SK-N-SH (cell line): ENCODE data around the gene SFXN3.

Experiments used
- CTCF ChIP-seq: fragments of 200-600 bp; sonication (generic); IDR thresholded peaks from 2 replicates; pipeline ENCODE4 v1.6.1; 2017; ENCODE audit warnings: antibody characterized with exemption, mild to moderate bottlenecking, moderate library complexity
- ELF1 ChIP-seq: IDR thresholded peaks from 2 replicates; pipeline ENCODE4 v1.4.0; 2012
- EP300 ChIP-seq, 2 experiments: IDR thresholded peaks; 2 replicates each; pipeline versions ENCODE4 v1.4.0 to v1.6.1; 2012; ENCODE audit warnings: borderline replicate concordance in 1 of 2, low read depth in 1 of 2, low read length in 1 of 2
- GATA2 ChIP-seq: sonication (generic); formaldehyde crosslinking; IDR thresholded peaks from 2 replicates; pipeline ENCODE4 v1.5.0; 2020; ENCODE audit warnings: mild to moderate bottlenecking, missing genetic modification reagents
- IRF3 ChIP-seq: fragments of 150-350 bp; IDR thresholded peaks from 2 replicates; pipeline ENCODE4 v1.6.1; 2016; ENCODE audit warnings: mild to moderate bottlenecking, low read depth, low read length
- MXI1 ChIP-seq: IDR thresholded peaks from 2 replicates; pipeline ENCODE4 v1.6.1; 2012; ENCODE audit warnings: mild to moderate bottlenecking, low read depth, low read length, improper control_type of control experiment
- POLR2AphosphoS5 ChIP-seq: IDR thresholded peaks from 2 replicates; pipeline ENCODE4 v1.6.1; 2012; ENCODE audit warnings: low read depth, low read length
- SMC3 ChIP-seq: IDR thresholded peaks from 2 replicates; pipeline ENCODE4 v1.6.1; 2012; ENCODE audit warnings: low read depth, low read length, improper control_type of control experiment
- TEAD4 ChIP-seq: IDR thresholded peaks from 2 replicates; pipeline ENCODE4 v1.4.0; 2012; ENCODE audit warnings: mild to moderate bottlenecking, borderline replicate concordance; ENCODE audit not compliant: insufficient read depth
- ZBTB33 ChIP-seq: IDR thresholded peaks from 2 replicates; pipeline ENCODE4 v1.4.0; 2012; ENCODE audit warnings: low read depth, borderline replicate concordance

- TF ChIP-seq CTCF = no peak
- no peak for TF ChIP-seq TEAD4
- TF ChIP-seq IRF3 = no peak
- no peak for TF ChIP-seq EP300 (IDR thresholded peaks at IDR 0.05; ENCODE audit: borderline replicate concordance in 1 of 2, low read depth in 1 of 2, low read length in 1 of 2)
- TF ChIP-seq GATA2 = no peak
- TF ChIP-seq MXI1 = no peak
- no peak for TF ChIP-seq POLR2AphosphoS5
- no peak for TF ChIP-seq ELF1
- TF ChIP-seq SMC3 = no peak
- no peak for TF ChIP-seq ZBTB33
Measured at GRCh38 chr10:101052285-101052684, 21.3 kb downstream of the SFXN3 start.
